ENCODE measurements around the gene LONRF2. TPM values are rescaled to one million over a fixed set of nuclear protein-coding genes. Genes with fewer than 3 reads are reported as not detected.

The LONRF2 gene
- total RNA-seq, 4 donors from 2014 or later: 7.0 to 32.0 (median 17.1) TPM

- H3K4me1 ChIP-seq: no peaks in the 10 kb centered on the region
- WGBS, 2 donors: 87 to 92% methylated on average over 17 of the region's 17 CpGs
- TF ChIP-seq CTCF (IDR thresholded peaks at IDR 0.05) (no peak), POLR2A (IDR thresholded peaks at IDR 0.05) (no peak)
- H3K27me3 ChIP-seq: no peaks in the 10 kb centered on the region
- intact Hi-C loops (cut with DNase I): no loop called here
- H3K36me3 ChIP-seq: peaks cover 0 to 3% of the 10 kb centered on the region in 2 donors
- no peak overlapping the region for H3K4me3 ChIP-seq (replicated peaks in 1 of 3)
- no peak overlapping the region for H3K27ac ChIP-seq
- DNase-seq: no peak
- no peaks in the 10 kb centered on the region for H3K9me3 ChIP-seq
Observed at GRCh38 chr2:100279586-100280534, 42.4 kb downstream of the LONRF2 start.

- no peak overlapping the region for H3K27ac ChIP-seq
- WGBS, 2 donors: 92 to 94% methylated on average over 11 of the region's 11 CpGs
- no peak for TF ChIP-seq CTCF (IDR thresholded peaks at IDR 0.05)
- TF ChIP-seq POLR2A (IDR thresholded peaks at IDR 0.05): no peak
- H3K36me3 ChIP-seq: peaks cover 0 to 3% of the 10 kb centered on the region in 2 donors
- H3K9me3 ChIP-seq: no peaks in the 10 kb centered on the region
- DNase-seq: no peak
- H3K27me3 ChIP-seq: no peaks in the 10 kb centered on the region
- intact Hi-C loops (cut with DNase I): no loop called here
- H3K4me3 ChIP-seq (replicated peaks in 1 of 3): no peak overlapping the region
- peaks cover 0 to 7% of the 10 kb centered on the region in 2 donors for H3K4me1 ChIP-seq
Observed at GRCh38 chr2:100278986-100279385, 43.3 kb downstream of the LONRF2 start.

- TF ChIP-seq POLR2A (IDR thresholded peaks at IDR 0.05) (no peak), CTCF (IDR thresholded peaks at IDR 0.05) (no peak)
- peaks cover 0 to 8% of the 10 kb centered on the region in 2 donors for H3K4me1 ChIP-seq
- H3K27me3 ChIP-seq: no peaks in the 10 kb centered on the region
- peaks cover 0 to under 1% of the 10 kb centered on the region in 2 donors for H3K36me3 ChIP-seq
- H3K27ac ChIP-seq: no peak overlapping the region
- 87 to 98% methylated on average over 10 to 12 of the region's 12 CpGs for WGBS, 2 donors
- no peak overlapping the region for H3K4me3 ChIP-seq (replicated peaks in 1 of 3)
- DNase-seq: no peak
- intact Hi-C loops (cut with DNase I): no loop called here
- H3K9me3 ChIP-seq: no peaks in the 10 kb centered on the region
Observed at GRCh38 chr2:100278501-100278900, 43.8 kb downstream of the LONRF2 start.

GRCh38 chr2:100277540-100278207 lies 44.6 kb downstream of the LONRF2 start:
- TF ChIP-seq CTCF (IDR thresholded peaks at IDR 0.05) (no peak), POLR2A (IDR thresholded peaks at IDR 0.05) (no peak)
- Histone ChIP-seq H3K4me1 (peaks cover 0 to 8% of the 10 kb centered on the region in 2 donors), H3K9me3 (no peaks in the 10 kb centered on the region), H3K27ac (no peak overlapping the region), H3K36me3 (no peaks in the 10 kb centered on the region), H3K27me3 (no peaks in the 10 kb centered on the region), H3K4me3 (replicated peaks in 1 of 3) (no peak overlapping the region)
- WGBS, 2 donors: 95 to 96% methylated on average over 12 of the region's 12 CpGs
- intact Hi-C loops (cut with DNase I): no loop called here
- DNase-seq: no peak

GRCh38 chr2:100276716-100277115 lies 45.6 kb downstream of the LONRF2 start:
- Histone ChIP-seq H3K4me3 (replicated peaks in 1 of 3) (no peak overlapping the region), H3K27me3 (no peaks in the 10 kb centered on the region), H3K9me3 (no peaks in the 10 kb centered on the region), H3K36me3 (no peaks in the 10 kb centered on the region), H3K4me1 (peaks cover 0 to 8% of the 10 kb centered on the region in 2 donors), H3K27ac (no peak overlapping the region)
- WGBS, 2 donors: 93 to 94% methylated on average over 4 of the region's 4 CpGs
- intact Hi-C loops (cut with DNase I): no loop called here
- TF ChIP-seq CTCF (IDR thresholded peaks at IDR 0.05) (no peak), POLR2A (IDR thresholded peaks at IDR 0.05) (no peak)
- DNase-seq: no peak

All from thyroid gland (tissue), 4 donors.